Posterior vena cava (tissue), 2 donors: ENCODE data around the gene ARHGEF17. TPM values are rescaled to one million over a fixed set of nuclear protein-coding genes. Genes with fewer than 3 reads are reported as not detected.
"Not testable (repeated sequence)": the region's sequence is repeated elsewhere in the genome, so short reads cannot be mapped to it uniquely, and the experiment has no call there.

Experiments used
- DNase-seq: peaks from one replicate; pipeline ENCODE4 v3.0.0-alpha.2; 2020; ENCODE audit warnings: low spot score
- intact Hi-C, 2 donors: fragments of 100-400 bp; cut with DNase I; formaldehyde crosslinking; loops; one replicate each; pipeline versions ENCODE4 v1.14.1 to v1.14.2; 2022 to 2023
- total RNA-seq, 2 donors: library from RNA; stranded (reverse); fragmentation: NEBNext Ultra II Directional; extraction: Animal tissue kit (Norgen Biotek cat#: 25700); gene quantifications; one replicate each; pipeline ENCODE4 v1.2.1, GENCODE V29; 2021
- donor health status: DM: yes; HTN: yes; CAD: no.
- donor health status: DM: yes; HTN: yes; CAD: no.

ARHGEF17 gene
- total RNA-seq, 2 donors from 2014 or later = 88.6 to 99.1 TPM

DNA sequence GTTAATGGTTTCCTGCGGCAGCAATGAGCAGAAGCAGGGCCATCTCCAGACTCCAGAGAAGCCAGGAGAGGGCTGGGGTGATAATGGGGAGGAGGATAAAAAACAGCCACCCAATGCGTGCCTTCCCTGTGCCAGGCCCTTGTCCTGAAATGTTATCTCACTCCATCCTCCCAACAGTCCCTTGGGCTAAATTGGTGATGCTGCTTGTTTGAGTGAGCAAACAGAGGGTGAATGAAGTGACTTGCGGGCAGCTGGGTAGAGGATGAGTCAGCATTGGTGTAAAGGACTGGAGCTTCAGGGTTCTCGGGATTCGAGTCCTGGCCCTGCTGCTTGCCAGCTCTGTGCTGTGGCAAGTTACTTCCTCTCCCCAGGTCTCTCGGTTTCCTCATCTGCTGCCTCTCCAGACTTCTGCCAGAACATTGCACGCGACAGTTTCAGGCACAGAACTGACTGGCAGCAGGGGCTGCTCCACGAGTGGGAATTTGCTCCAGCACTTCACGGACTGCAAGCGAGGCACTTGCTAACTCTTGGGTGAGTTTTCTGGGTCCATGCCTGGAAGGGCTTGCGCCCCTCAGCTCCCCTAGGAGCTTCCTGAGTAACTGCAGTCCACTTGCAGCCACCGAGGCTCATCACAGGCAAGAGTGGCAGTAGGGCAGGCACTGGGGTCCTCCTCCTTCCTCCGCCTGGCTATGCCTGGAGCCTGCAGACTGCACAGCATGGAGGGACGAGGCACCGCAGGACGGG lies 36.0 kb upstream of the ARHGEF17 start, which contains the start of gene P2RY6:
Gene P2RY6, plus strand, starts transcription at position 403 of the 744 bp plus-strand sequence. CDS start 24,181 bp downstream, outside the sequence.
- intact Hi-C loops = no loop called here
- peak; percentile 81 for DNase-seq

DNA sequence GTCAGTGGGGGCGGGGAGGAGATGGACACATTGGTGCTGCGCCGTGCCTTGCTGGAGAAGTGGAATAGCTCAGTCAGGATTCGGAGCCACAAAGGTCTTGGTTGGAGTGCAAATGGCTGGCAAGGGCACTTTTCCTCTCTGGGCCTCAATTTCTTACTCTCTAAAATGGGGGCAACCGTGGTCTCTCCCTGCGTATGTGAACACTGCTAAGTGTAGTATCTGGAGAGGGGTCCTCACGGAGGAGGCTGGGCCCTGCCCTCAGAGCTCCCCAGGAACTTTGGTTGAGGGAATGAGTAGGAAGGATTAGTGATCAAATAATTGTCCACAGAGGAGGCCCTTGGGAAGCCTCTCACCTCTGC lies 35.4 kb upstream of the ARHGEF17 start:
- intact Hi-C loops = no loop called here

DNA sequence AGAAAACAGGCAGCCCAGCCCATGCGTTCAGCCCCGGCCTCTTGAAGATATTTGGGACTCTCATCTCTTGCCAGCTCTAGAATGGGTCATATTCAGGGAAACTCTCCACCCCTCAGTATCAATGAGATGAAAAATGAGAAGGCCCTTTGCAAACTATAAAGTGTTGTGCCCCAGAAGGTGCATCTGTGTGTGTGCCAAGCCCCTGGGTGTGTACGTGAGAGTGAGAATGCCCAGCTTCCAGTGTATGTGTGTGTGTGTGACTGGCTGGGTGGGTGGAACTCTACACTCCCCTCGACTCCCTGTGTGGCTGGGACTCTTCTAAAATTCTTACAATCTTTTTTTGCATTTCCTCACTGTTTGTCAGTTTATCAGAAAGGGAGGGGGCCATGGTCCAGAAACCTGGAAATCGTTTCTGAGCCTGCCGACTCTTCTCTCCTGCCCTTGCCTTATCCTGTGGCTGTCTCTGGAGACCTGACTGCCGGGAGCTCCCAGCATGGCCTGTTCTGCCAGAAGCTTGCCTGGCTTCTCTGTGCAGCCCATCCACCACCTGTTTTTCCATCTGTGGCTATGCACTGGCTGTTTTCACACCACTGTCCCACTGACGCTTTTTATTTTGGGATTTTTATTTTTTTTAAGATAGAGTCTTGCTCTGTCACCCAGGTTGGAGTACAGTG lies 34.7 kb upstream of the ARHGEF17 start:
- intact Hi-C loops = no loop called here
- DNase-seq = peak; percentile 58

More for the DNA sequence above, 35.4 kb upstream of the ARHGEF17 start:
- no peak for DNase-seq

DNA sequence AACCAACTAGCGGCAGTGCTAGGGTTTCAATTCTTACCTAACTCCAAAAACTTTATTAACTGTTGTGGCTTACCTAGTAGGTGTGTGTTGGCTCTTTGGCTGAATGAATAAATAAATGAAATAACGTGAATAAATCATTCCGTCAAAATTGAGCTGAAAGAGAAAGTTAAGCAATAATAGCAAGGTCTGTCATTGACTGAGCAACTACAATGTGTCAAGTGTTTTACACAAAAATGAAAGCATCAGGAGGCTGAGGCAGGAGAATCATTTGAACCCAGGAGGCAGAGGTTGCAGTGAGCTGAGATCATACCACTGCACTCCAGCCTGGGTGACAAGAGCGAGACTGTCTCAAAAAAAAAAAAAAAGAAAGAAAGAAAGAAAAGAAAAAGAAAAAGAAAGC lies 33.9 kb upstream of the ARHGEF17 start:
- DNase-seq, intact Hi-C loops: not testable (repeated sequence)

GRCh38 chr11:73274722-73275380 lies 33.2 kb upstream of the ARHGEF17 start:
- intact Hi-C loops = no loop called here
- DNase-seq = peak; percentile 71

DNA sequence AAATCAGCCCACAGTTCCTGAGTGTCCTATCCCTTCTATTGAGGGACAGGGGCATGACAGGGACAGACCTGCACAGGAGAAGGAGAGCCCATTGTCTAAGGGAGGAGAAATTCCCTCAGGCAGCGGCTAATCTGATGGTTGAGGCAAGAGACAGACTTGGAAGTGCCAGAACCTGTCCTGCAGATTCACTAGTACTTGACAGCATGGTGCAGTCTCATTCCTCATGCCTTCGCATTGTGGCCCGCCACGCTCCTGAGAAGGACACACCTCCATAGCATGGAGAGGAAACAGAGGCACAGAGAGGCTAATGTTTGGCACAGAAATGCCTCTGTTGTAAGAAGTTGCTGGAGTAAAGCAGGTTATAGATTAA lies 32.7 kb upstream of the ARHGEF17 start:
- intact Hi-C loops = no loop called here
- DNase-seq = peak; percentile 53

DNA sequence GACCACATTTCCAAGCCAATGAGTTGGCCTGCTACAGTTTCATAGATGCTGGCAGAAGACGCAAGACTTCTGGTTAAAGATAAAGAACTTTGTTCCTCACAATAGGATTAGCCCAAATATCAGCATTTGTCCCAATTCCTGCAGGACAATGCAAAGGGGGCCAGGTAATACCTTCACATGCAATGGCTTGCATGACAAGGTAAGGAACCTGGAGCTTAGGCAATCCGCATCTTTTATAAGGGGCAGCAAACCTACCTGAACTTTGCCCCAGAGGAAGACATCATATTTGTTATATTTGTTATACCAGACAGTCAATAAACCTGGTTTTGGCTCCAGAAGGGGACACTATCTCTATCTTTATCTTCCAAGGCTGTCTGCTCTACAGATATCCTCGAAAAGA lies 30.6 kb upstream of the ARHGEF17 start:
- intact Hi-C loops = no loop called here
- DNase-seq = peak; percentile 1

DNA sequence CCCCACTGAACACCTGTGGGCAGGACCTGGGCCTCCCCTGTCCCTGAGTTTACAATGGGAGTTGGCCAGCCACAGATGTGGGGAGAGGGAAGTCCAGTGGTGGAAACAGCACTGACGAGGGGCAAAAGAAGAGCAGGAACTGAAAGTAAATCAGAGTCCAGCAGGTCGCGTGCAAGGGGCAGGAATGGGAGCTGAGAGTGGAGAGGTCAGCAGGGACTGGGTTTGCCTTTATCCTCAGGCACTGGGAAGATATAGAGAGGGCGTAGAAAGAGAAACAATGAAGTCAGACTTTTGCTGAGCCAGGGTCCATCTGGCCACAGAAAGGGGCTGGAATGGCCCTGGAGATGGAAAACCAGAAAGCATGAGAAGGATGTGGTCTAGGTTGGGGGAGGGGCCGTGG lies 27.4 kb upstream of the ARHGEF17 start:
- intact Hi-C loops = loop anchor here (10.0 kb wide), 2 partner anchors 96 to 446 kb away; no protein-coding TSS in a partner anchor
- peak; percentile 82 for DNase-seq

- DNase-seq = peak; percentile 73
- intact Hi-C loops = loop anchor here (10.0 kb wide), 2 partner anchors 96 to 446 kb away; no protein-coding TSS in a partner anchor
Measured at GRCh38 chr11:73281201-73281741, 26.8 kb upstream of the ARHGEF17 start.

DNA sequence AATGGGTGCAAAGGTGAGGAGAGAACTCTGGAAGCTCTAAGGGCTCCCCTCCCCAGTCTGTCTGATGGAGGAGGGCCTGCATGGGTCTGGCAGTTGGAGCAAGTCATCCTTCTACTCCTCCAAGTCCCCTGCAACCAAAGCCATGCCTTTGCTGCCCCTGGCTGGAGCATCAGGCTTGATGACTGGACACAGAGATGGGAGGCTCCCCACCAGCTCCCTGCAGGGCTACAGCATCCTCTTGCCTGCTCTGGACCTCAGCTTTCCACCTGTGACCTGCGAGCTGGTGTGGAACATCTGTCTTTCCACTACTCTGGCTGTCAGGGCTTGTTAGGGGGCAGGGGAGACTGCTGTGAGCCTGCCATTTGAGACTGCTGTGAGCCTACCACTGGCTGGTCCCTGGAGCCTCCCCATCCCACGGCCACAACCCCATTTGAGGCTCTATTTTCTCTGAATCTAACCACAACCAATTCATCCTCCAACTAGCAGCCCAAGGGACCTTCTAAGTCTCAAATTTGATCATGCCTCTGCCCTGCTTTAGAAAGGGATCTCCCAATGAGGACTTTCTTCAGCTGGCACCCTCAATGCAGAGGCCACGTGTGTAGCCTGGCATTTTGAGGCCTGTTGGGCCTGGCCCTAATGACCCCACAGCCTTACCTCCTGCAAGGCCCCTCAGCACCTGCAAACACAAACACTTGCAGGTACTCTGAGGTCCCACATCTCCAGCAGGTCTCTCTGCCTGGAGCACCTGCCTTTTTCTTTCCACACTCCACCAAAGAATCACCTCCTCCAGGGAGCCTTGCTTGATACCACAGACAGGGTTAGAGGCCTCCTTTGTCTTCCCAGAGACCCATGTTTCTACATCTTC lies 26.0 kb upstream of the ARHGEF17 start:
- intact Hi-C loops = loop anchor here (10.0 kb wide), 2 partner anchors 97 to 447 kb away; no protein-coding TSS in a partner anchor
- DNase-seq = peak; percentile 31

DNA sequence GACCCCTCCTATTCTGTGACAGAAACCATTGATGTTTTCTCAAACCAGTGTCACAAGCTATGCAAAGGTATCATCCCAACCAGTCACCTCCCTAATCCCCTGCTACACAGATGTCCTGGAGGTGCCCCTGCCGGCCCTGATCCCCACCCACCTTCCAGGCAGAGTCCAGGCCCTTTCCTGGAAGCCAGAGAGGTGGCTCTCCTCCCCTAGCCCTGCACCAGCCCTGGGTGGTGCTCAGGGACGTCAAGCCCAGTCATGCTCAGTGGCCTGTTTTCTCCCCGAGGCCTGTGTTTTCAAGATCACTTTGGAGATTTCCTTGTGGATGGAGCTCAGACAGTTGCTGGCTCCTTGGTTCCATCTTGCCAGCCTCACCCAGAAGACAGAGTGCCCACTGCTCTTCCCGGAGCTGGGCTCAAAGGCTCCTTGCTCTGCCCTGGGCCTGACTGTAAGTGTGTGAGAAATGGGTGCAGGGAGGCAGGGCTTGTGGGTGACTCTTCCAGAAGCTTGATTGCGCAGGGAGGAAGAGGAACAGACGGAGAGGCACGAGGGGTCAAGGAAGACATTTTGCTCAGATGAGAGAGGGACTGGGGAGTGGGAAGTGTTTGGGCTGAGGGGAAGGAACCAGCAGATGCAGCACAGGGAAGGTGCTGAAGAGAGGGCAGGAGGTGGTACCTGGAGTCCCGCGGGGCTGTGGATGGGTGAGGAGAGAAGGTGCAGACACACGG lies 24.6 kb upstream of the ARHGEF17 start:
- intact Hi-C loops = loop anchor here (10.0 kb wide), 2 partner anchors 99 to 449 kb away; no protein-coding TSS in a partner anchor
- peak; percentile 53 for DNase-seq

- DNase-seq = peak; percentile 25
- intact Hi-C loops = loop anchor here (10.0 kb wide), 2 partner anchors 99 to 449 kb away; no protein-coding TSS in a partner anchor
Measured at GRCh38 chr11:73284106-73284505, 24.0 kb upstream of the ARHGEF17 start.

DNA sequence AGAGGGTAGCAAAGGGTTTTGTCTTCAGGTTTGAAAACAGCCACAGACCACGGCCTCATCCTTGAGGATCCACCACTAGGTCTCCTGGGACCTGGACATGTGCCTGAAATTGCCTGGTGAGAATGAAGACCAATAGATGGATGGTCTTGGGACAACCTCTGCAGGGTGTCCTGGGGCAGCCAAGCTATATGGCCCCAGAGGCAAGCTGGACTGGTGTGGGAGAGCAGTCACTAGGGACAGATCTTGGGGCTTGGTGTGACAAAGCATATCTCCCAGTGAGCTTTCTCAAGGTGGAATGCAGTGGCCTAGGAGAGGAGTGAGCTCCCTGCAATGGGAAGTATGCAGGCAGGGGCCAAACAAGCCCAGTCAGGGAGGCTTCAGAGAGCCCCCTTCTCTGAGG lies 22.4 kb upstream of the ARHGEF17 start:
- DNase-seq = peak; percentile 37
- intact Hi-C loops = loop anchor here (5.0 to 10.0 kb wide), 4 partner anchors 43 to 451 kb away; no protein-coding TSS in a partner anchor

DNA sequence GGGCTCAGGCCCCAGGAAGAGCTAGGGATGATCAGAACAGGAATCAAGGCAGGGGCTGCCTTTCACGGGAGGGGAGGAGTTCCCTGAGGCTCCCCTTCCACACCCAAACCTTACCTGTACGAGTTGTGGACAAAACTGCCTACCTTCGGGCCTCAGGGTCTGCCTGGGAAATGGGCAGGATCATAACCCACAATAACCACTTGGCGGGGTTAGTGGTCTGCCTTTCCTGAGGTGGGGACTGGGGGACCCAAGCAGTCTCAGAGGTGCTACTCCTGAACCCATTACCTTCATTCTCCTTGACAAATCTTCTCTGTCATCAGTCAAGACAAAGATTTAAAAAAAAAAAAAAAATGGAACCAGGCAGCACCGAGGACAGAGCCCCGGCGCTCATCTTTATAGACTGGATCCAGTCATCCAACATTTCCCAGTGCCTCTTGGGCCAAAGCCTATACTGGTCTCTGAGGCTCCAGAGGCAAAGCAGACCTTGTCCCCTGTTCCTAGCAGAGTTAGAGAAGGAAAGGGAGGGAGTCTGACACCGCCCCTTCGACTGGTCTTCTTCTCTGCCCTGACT lies 21.8 kb upstream of the ARHGEF17 start:
- intact Hi-C loops = loop anchor here (5.0 to 10.0 kb wide), 4 partner anchors 44 to 452 kb away; no protein-coding TSS in a partner anchor

GRCh38 chr11:73287400-73288101 lies 20.5 kb upstream of the ARHGEF17 start:
- no peak for DNase-seq
- intact Hi-C loops = loop anchor here (2.0 to 10.0 kb wide), 5 partner anchors 45 to 453 kb away; no protein-coding TSS in a partner anchor

More for the DNA sequence above, 21.8 kb upstream of the ARHGEF17 start:
- peak; percentile 46 for DNase-seq

DNA sequence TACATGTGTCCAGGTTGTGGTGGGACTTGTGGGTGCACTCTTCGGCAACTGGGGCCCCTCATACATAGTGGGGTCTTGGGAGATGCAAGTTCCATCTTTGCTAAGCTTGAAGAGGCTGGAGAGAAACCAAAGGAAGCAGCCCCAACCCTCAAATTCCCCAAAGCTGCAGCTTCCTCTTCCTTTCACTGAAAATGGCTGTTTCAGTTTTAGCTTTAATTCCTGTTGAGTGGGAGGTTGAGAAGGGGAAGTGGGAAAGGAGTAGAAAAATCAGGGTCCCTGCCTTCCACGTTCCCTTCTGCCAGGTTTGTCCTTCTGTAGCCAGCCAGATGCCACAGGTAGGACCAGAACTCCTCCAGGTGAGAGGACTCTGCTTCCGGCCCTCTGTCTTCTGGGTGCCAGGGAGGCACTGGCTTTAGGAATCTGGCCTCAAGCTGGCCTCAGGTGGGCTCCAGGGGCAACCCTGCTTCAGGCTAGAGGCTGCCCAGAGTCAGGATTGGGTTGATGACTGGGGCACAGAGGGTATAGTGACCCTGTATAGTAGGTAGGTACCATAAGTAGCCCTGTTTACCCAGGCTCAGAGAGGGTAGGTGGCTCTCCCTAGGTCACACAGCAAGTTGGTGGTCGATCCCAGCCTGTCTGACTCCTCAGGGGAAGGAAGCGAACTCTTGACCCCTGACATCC lies 19.7 kb upstream of the ARHGEF17 start:
- no peak for DNase-seq
- intact Hi-C loops = loop anchor here (2.0 to 10.0 kb wide), 5 partner anchors 46 to 454 kb away; no protein-coding TSS in a partner anchor
